Hepatocyte (in vitro differentiated cells): ENCODE data around the gene MYEOV. TPM values are rescaled to one million over a fixed set of nuclear protein-coding genes. Genes with fewer than 3 reads are reported as not detected.

Source experiments
- DNase-seq: peaks from one replicate; pipeline ENCODE4 v3.0.0-alpha.2; 2016; ENCODE audit warnings: low spot score
- H2AFZ ChIP-seq: fragments of 200-600 bp; sonication (generic); 2 replicates; pipeline ENCODE4 v1.6.0; 2016; ENCODE audit warnings: antibody characterized with exemption, mild to moderate bottlenecking
- H3K27ac ChIP-seq: fragments of 200-600 bp; sonication (generic); 2 replicates; pipeline ENCODE4 v1.5.1; 2016; ENCODE audit warnings: mild to moderate bottlenecking
- H3K27me3 ChIP-seq: fragments of 200-600 bp; sonication (generic); 2 replicates; pipeline ENCODE4 v1.6.1; 2016
- H3K36me3 ChIP-seq: fragments of 200-600 bp; sonication (generic); replicated peaks from 2 replicates; pipeline ENCODE4 v1.5.1; 2016; ENCODE audit warnings: low read depth; ENCODE audit not compliant: insufficient read depth
- H3K4me1 ChIP-seq: fragments of 200-600 bp; sonication (generic); 2 replicates; pipeline ENCODE4 v1.5.1; 2016; ENCODE audit warnings: mild to moderate bottlenecking, moderate library complexity; ENCODE audit not compliant: insufficient read depth
- H3K4me2 ChIP-seq: fragments of 200-600 bp; sonication (generic); 2 replicates; pipeline ENCODE4 v1.6.0; 2016
- H3K4me3 ChIP-seq: fragments of 200-600 bp; sonication (generic); 2 replicates; pipeline ENCODE4 v1.5.1; 2016; ENCODE audit warnings: mild to moderate bottlenecking
- H3K79me2 ChIP-seq: fragments of 200-600 bp; sonication (generic); 2 replicates; pipeline ENCODE4 v1.6.0; 2017; ENCODE audit warnings: mild to moderate bottlenecking
- H3K9me2 ChIP-seq: fragments of 200-600 bp; sonication (generic); replicated peaks from 2 replicates; pipeline ENCODE4 v1.6.0; 2017; ENCODE audit warnings: mild to moderate bottlenecking; ENCODE audit not compliant: insufficient read depth
- H3K9me3 ChIP-seq: fragments of 200-600 bp; sonication (generic); 2 replicates; pipeline ENCODE4 v1.5.1; 2016; ENCODE audit warnings: low read depth, mild to moderate bottlenecking
- H4K20me1 ChIP-seq: fragments of 200-600 bp; sonication (generic); 2 replicates; pipeline ENCODE4 v1.6.0; 2016; ENCODE audit warnings: mild to moderate bottlenecking; ENCODE audit not compliant: insufficient read depth, poor library complexity, severe bottlenecking
- CTCF ChIP-seq: fragments of 200-600 bp; sonication (generic); IDR thresholded peaks from 2 replicates; pipeline ENCODE4 v1.5.1; 2016; ENCODE audit warnings: antibody characterized with exemption, mild to moderate bottlenecking; ENCODE audit not compliant: poor library complexity
- EZH2 ChIP-seq: fragments of 200-600 bp; sonication (generic); IDR thresholded peaks from 2 replicates; pipeline ENCODE4 v1.6.1; 2016; ENCODE audit warnings: antibody characterized with exemption, mild to moderate bottlenecking, borderline replicate concordance
- EZH2phosphoT487 ChIP-seq: fragments of 200-600 bp; sonication (generic); IDR thresholded peaks from one replicate; pipeline ENCODE4 v1.6.1; 2018; ENCODE audit warnings: antibody characterized with exemption, mild to moderate bottlenecking, low read depth, moderate library complexity; ENCODE audit not compliant: unreplicated experiment, severe bottlenecking
- WGBS: methylation state at CpG from one replicate; pipeline ENCODE4 v1.1.6; 2016; ENCODE audit warnings: low lambda C conversion rate; ENCODE audit errors: missing lambda C conversion rate; 5-methylcytosine and 5-hydroxymethylcytosine counted together
- polyA plus RNA-seq: library from polyadenylated mRNA; unstranded; fragments of >200 nt; fragmentation: Nextera tagmentation; extraction: Ambion mirVana; gene quantifications from 2 replicates; pipeline ENCODE4 v1.2.1, GENCODE V29; 2016
- total RNA-seq: library from RNA; depleted of rRNA; stranded (reverse); fragments of >200 nt; gene quantifications from 2 replicates; pipeline ENCODE4 v1.2.3, GENCODE V29; 2014

MYEOV gene
- total and polyA plus RNA-seq, 2 experiments from 2014 or later = not detected

GRCh38 chr11:69311767-69312385 lies 17.9 kb downstream of the MYEOV start:
- Histone ChIP-seq H4K20me1 (no peaks in the 10 kb centered on the region), H2AFZ (no peak overlapping the region), H3K36me3 (no peaks in the 10 kb centered on the region), H3K27ac (peak overlapping the region; percentile 36), H3K4me3 (no peak overlapping the region), H3K9me3 (no peaks in the 10 kb centered on the region), H3K79me2 (no peaks in the 10 kb centered on the region), H3K27me3 (no peaks in the 10 kb centered on the region), H3K4me2 (peak overlapping the region; percentile 17), H3K4me1 (peaks cover 13% of the 10 kb centered on the region), H3K9me2 (no peaks in the 10 kb centered on the region)
- peak; percentile 44 for DNase-seq
- TF ChIP-seq EZH2 = no peak
- no peak for TF ChIP-seq EZH2phosphoT487
- no peak for TF ChIP-seq CTCF
- WGBS = 54% methylated on average over 14 of the region's 14 CpGs

- peaks cover 13% of the 10 kb centered on the region for H3K4me1 ChIP-seq
- H3K9me3 ChIP-seq = no peaks in the 10 kb centered on the region
- peak overlapping the region; percentile 17 for H3K4me2 ChIP-seq
- WGBS = 66% methylated on average over 13 of the region's 15 CpGs
- DNase-seq = no peak
- no peaks in the 10 kb centered on the region for H3K27me3 ChIP-seq
- H3K9me2 ChIP-seq = no peaks in the 10 kb centered on the region
- TF ChIP-seq CTCF = no peak
- TF ChIP-seq EZH2 = no peak
- TF ChIP-seq EZH2phosphoT487 = no peak
- no peak overlapping the region for H3K27ac ChIP-seq
- H3K4me3 ChIP-seq = no peak overlapping the region
- H4K20me1 ChIP-seq = no peaks in the 10 kb centered on the region
- H3K36me3 ChIP-seq = no peaks in the 10 kb centered on the region
- no peaks in the 10 kb centered on the region for H3K79me2 ChIP-seq
- no peak overlapping the region for H2AFZ ChIP-seq
Observed at GRCh38 chr11:69312453-69313404, 18.8 kb downstream of the MYEOV start.

- Histone ChIP-seq H3K36me3 (no peaks in the 10 kb centered on the region), H3K4me2 (no peak overlapping the region), H3K4me3 (no peak overlapping the region), H3K27me3 (no peaks in the 10 kb centered on the region), H2AFZ (no peak overlapping the region), H3K27ac (no peak overlapping the region), H3K4me1 (peaks cover 13% of the 10 kb centered on the region), H4K20me1 (no peaks in the 10 kb centered on the region), H3K79me2 (no peaks in the 10 kb centered on the region), H3K9me2 (no peaks in the 10 kb centered on the region), H3K9me3 (no peaks in the 10 kb centered on the region)
- WGBS = no CpG with 5 or more reads among the region's 2 CpGs
- no peak for DNase-seq
- TF ChIP-seq EZH2 = no peak
- TF ChIP-seq EZH2phosphoT487 = no peak
- no peak for TF ChIP-seq CTCF
Observed at GRCh38 chr11:69313992-69314391, 20.0 kb downstream of the MYEOV start.
